ENCODE measurements around the gene CLRN1.

DNA sequence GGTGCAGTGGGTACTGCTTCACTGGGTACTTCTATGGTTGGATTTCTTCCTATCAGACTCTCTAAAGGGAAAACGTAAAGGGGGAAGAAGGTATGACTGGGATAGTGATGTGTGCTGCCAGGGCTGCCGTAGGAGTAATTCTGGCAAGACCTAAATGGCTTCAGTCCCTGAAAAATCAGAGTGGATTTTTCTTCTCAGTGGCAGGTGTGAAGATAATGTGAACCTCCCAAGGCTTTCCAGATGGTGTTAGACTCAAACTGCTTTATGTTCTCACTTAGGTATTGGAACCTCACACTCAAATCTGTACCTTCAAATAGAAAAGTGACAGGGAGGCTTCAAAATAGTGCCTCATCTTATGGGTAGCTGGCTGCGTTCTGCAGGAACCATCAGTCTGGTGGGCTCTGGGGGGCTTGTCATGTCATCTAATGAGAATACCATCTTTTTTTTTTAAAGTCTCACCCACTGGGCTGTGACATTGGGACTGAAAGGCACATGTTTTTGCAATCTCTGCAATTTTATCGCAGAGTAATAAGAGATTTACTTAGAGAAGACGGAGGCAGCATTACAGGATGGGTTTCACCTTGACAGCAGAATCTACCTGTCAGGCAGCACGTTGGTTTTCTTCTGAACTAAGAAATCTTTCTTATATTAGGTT lies 95.8 kb downstream of the CLRN1 start:
- TF ChIP-seq, protein P1, sequence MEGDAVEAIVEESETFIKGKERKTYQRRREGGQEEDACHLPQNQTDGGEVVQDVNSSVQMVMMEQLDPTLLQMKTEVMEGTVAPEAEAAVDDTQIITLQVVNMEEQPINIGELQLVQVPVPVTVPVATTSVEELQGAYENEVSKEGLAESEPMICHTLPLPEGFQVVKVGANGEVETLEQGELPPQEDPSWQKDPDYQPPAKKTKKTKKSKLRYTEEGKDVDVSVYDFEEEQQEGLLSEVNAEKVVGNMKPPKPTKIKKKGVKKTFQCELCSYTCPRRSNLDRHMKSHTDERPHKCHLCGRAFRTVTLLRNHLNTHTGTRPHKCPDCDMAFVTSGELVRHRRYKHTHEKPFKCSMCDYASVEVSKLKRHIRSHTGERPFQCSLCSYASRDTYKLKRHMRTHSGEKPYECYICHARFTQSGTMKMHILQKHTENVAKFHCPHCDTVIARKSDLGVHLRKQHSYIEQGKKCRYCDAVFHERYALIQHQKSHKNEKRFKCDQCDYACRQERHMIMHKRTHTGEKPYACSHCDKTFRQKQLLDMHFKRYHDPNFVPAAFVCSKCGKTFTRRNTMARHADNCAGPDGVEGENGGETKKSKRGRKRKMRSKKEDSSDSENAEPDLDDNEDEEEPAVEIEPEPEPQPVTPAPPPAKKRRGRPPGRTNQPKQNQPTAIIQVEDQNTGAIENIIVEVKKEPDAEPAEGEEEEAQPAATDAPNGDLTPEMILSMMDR (IDR thresholded peaks at IDR 0.05), result no peak
- no peak for TF ChIP-seq POLR2AphosphoS5 (IDR thresholded peaks at IDR 0.05)
- no peak for TF ChIP-seq EP300 (IDR thresholded peaks at IDR 0.05)

All from sigmoid colon (tissue), 4 donors.